Heart left ventricle (tissue), 16 donors: ENCODE results near the gene ELFN2. TPM values are rescaled to one million over a fixed set of nuclear protein-coding genes. Genes with fewer than 3 reads are reported as not detected.

Experiments
- ATAC-seq, 4 donors: fragments of 200-7000 bp; cut with Tn5 transposase; one replicate each; pipeline ENCODE4 v1.9.1; 2020 to 2022; ENCODE audit warnings: moderate library complexity in 4 of 4, mild to moderate bottlenecking in 3 of 4, moderate number of reproducible peaks in 1 of 4
- DNase-seq, 5 donors: peaks; one replicate each; pipeline ENCODE4 v3.0.0-alpha.2; 2020
- H3K27ac ChIP-seq, 12 donors: fragments of 200-600 bp; sonication (generic) in 4 of 12; one replicate each; pipeline versions ENCODE4 v1.5.0 to v1.8.0; 2016 to 2022; ENCODE audit warnings: mild to moderate bottlenecking in 2 of 12
- H3K27me3 ChIP-seq, 9 donors: fragments of 200-600 bp; sonication (generic) in 2 of 9; one replicate each; pipeline versions ENCODE4 v1.5.1 to v1.8.0; 2016 to 2022; ENCODE audit warnings: mild to moderate bottlenecking in 3 of 9
- H3K36me3 ChIP-seq, 9 donors: fragments of 200-600 bp; sonication (generic) in 2 of 9; one replicate each; pipeline versions ENCODE4 v1.5.0 to v1.8.0; 2018 to 2022; ENCODE audit warnings: mild to moderate bottlenecking in 2 of 9
- H3K4me1 ChIP-seq, 12 donors: fragments of 200-600 bp; sonication (generic) in 4 of 12; one replicate each; pipeline versions ENCODE4 v1.5.0 to v1.8.0; 2016 to 2022; ENCODE audit warnings: mild to moderate bottlenecking in 3 of 12
- H3K4me3 ChIP-seq, 12 donors: fragments of 200-600 bp; sonication (generic) in 4 of 12; one replicate each; pipeline versions ENCODE4 v1.5.0 to v1.8.0; 2017 to 2022; ENCODE audit warnings: mild to moderate bottlenecking in 9 of 12, moderate library complexity in 4 of 12
- H3K9me3 ChIP-seq, 12 donors: fragments of 200-600 bp; sonication (generic) in 4 of 12; one replicate each; pipeline versions ENCODE4 v1.5.0 to v1.8.0; 2016 to 2022; ENCODE audit warnings: mild to moderate bottlenecking in 1 of 12
- POLR2A ChIP-seq, 2 donors: fragments of 450-650 bp; IDR thresholded peaks; one replicate each; pipeline ENCODE4 v1.6.1; 2017; ENCODE audit warnings: antibody characterized with exemption in 2 of 2, mild to moderate bottlenecking in 2 of 2, moderate library complexity in 2 of 2
- WGBS, 4 donors: extraction: QIAGEN DNeasy Blood & Tissue Kit in 2 of 4; methylation state at CpG; one replicate each; pipeline versions ENCODE4 v1.1.5 to v1.1.7; 2013 to 2018; 5-methylcytosine and 5-hydroxymethylcytosine counted together
- intact Hi-C, 10 donors: fragments of 100-400 bp; cut with DNase I; formaldehyde crosslinking; loops; one replicate each; pipeline versions ENCODE4 v1.11.1 to v1.14.2; 2022
- polyA plus RNA-seq, 2 donors: library from polyadenylated mRNA; stranded (reverse); fragments of 200-250 nt; gene quantifications; one replicate each; pipeline ENCODE4 v1.2.3, GENCODE V29; 2013
- total RNA-seq, 9 donors: library from RNA; depleted of rRNA in 2 of 9; stranded (reverse); fragments of >200 nt in 2 of 9; fragmentation: NEBNext Ultra II Directional in 3 of 9; extraction: Animal tissue kit (Norgen Biotek cat#: 25700) in 3 of 9; gene quantifications; one replicate each; pipeline versions ENCODE4 v1.1.0 to v1.2.4, GENCODE V29; 2016 to 2023
- TF ChIP-seq, protein P1 (sequence below), 12 donors: fragments of 200-600 bp; sonication (generic) in 4 of 12; IDR thresholded peaks; one replicate each; pipeline versions ENCODE4 v1.5.0 to v1.8.0; 2018 to 2022; ENCODE audit warnings: antibody characterized with exemption in 12 of 12, mild to moderate bottlenecking in 5 of 12
- donor health status: ischemic (EF 13 %, LVEDD 7.1; RV severe dilation, severe dysfunction).
- donor health status: healthy with polysubstance abuse.
- donor health status: DM: no; HTN: yes; CAD: no.
- donor health status: DM: no; HTN: no; CAD: no.
- donor health status: ischemic (EF 25% LVEDD 6.9; RV normal size, moderate dysfunction).
- donor health status: ischemic (EF 25% LVEDD 5.7; RV mildly dilated, moderate dysfunction).
- donor health status: healthy.
- donor health status: DM: yes; HTN: yes; CAD: no.
- donor health status: ischemic (EF 35%, LVEDD 5.7; RV mildly dilated, moderate dysfunction).
- donor health status: nonischemic (EF 11% LVEDD 7.7; RV severe dilation, severe dysfunction).
- donor health status: DM: yes; HTN: yes; CAD: no.
- donor health status: PGD.
- donor health status: ischemic (EF 29% LVEDD 5.4; RV normal size, mild dysfunction).
- donor health status: nonischemic (EF 23%, LVEDD 6.1; RV moderate dilation, normal function).

Gene ELFN2
- total and polyA plus RNA-seq, 11 donors = 0.01 to 0.72 (median 0.05) TPM; not detected in 4

DNA sequence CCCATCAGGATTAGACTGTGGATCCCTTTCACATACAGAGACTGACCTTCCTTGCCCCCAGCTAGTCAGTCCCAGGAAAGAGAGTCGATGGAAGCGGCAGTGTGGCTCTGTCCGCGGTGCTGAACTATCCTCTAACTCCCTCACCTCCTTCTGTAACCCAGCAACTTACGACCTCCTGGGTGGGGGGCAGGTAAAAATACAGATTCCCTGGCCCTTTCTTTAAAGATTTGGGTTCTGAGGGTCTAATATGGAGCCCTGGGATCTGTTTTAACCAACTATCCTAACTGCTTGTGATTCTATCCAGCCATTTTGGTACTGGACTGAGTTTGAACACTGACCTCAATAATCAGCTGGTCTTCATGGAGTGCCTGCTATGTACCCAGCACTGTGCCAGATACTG lies 35.7 kb upstream of the ELFN2 start:
- peaks cover 0 to 37% (median 0%) of the 10 kb centered on the region in 9 donors for H3K27me3 ChIP-seq
- H3K9me3 ChIP-seq = no peaks in the 10 kb centered on the region
- no peaks in the 10 kb centered on the region for H3K4me1 ChIP-seq
- intact Hi-C loops = no loop called here
- TF ChIP-seq, protein P1, sequence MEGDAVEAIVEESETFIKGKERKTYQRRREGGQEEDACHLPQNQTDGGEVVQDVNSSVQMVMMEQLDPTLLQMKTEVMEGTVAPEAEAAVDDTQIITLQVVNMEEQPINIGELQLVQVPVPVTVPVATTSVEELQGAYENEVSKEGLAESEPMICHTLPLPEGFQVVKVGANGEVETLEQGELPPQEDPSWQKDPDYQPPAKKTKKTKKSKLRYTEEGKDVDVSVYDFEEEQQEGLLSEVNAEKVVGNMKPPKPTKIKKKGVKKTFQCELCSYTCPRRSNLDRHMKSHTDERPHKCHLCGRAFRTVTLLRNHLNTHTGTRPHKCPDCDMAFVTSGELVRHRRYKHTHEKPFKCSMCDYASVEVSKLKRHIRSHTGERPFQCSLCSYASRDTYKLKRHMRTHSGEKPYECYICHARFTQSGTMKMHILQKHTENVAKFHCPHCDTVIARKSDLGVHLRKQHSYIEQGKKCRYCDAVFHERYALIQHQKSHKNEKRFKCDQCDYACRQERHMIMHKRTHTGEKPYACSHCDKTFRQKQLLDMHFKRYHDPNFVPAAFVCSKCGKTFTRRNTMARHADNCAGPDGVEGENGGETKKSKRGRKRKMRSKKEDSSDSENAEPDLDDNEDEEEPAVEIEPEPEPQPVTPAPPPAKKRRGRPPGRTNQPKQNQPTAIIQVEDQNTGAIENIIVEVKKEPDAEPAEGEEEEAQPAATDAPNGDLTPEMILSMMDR (IDR thresholded peaks at IDR 0.05) = no peak
- TF ChIP-seq POLR2A (IDR thresholded peaks at IDR 0.05) = no peak
- peak in 1 of 5 donors; percentile 40 for DNase-seq
- 8 to 26% (median 17%) methylated on average over 5 of the region's 5 CpGs for WGBS, 4 donors
- no peak overlapping the region for H3K4me3 ChIP-seq
- peak in 3 of 4 donors; percentile 49 to 70 (median 53) for ATAC-seq
- H3K36me3 ChIP-seq = peaks cover 0 to 11% (median 0%) of the 10 kb centered on the region in 9 donors
- H3K27ac ChIP-seq = no peak overlapping the region

DNA sequence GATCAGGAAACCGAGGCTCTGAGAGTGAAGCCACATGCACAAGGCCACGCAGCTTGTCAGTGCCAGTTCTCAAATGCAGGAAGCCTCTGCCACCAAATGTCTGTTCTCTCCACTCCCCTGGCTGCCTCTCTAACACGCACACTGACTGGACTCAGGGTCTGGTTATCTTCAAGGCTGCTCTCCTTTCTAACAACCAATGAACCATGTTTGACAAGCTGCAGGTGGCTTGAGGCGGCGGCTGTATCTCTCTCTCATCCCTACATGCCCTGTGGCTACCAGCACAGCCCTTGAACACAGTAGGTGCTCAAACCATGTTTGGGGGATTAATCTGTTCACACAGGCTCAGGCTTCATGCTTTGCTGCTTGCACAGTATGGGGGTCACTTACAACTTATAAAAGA lies 35.2 kb upstream of the ELFN2 start:
- peaks cover 0 to 11% (median 0%) of the 10 kb centered on the region in 9 donors for H3K36me3 ChIP-seq
- no peak for ATAC-seq
- no peak for DNase-seq
- no peak overlapping the region for H3K4me3 ChIP-seq
- intact Hi-C loops = no loop called here
- H3K9me3 ChIP-seq = no peaks in the 10 kb centered on the region
- no peaks in the 10 kb centered on the region for H3K4me1 ChIP-seq
- H3K27ac ChIP-seq = no peak overlapping the region
- 58 to 65% (median 60%) methylated on average over 5 of the region's 5 CpGs for WGBS, 4 donors
- H3K27me3 ChIP-seq = peaks cover 0 to 42% (median 3%) of the 10 kb centered on the region in 9 donors
- TF ChIP-seq, protein P1 (IDR thresholded peaks at IDR 0.05) = no peak
- TF ChIP-seq POLR2A (IDR thresholded peaks at IDR 0.05) = no peak

DNA sequence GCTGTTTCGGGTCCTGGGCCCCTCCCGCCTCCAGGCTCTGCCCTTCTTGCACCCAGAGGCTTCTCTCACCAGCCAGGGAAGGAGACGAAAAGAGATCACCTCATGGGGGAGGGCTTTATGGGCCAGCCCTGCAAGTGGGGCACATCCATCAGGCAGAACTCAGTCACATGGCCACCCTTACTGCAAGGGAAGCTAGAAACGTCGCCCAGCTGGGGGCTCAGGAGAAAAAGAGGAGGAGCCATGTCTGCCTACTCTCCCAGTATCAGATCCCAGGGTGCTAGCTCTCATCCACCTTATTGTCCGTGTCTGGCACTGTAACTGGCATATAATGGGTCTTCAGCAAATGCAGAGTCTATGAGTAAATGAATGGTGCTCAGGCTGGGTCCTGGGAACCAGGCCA lies 34.7 kb upstream of the ELFN2 start:
- Histone ChIP-seq H3K27ac (no peak overlapping the region), H3K9me3 (no peaks in the 10 kb centered on the region), H3K4me3 (no peak overlapping the region), H3K27me3 (peaks cover 0 to 46% (median 2%) of the 10 kb centered on the region in 9 donors), H3K4me1 (no peaks in the 10 kb centered on the region), H3K36me3 (peaks cover 0 to 10% (median 0%) of the 10 kb centered on the region in 9 donors)
- WGBS, 4 donors = 43 to 54% (median 49%) methylated on average over 6 of the region's 6 CpGs
- no peak for ATAC-seq
- DNase-seq = no peak
- intact Hi-C loops = no loop called here
- no peak for TF ChIP-seq POLR2A (IDR thresholded peaks at IDR 0.05)
- TF ChIP-seq, protein P1 (IDR thresholded peaks at IDR 0.05) = no peak

DNA sequence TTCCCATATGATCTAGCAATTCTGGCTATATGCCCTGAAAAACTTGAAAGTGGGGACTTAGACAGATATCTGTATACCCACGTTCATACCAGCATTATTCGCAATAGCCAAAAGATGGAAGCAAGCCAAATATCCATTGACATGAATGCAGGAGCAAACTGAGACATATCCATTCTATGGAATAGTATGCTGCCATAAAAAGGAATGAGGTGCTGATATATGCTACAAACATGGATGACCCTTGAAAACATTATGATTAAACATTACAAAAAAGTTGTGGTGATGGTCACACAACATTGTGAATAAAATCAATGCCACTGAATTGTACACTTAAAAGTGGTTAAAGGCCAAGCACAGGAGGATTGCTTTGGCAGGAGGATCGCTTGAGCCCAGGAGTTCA lies 33.4 kb upstream of the ELFN2 start:
- Histone ChIP-seq H3K9me3 (no peaks in the 10 kb centered on the region), H3K27ac (no peak overlapping the region), H3K36me3 (no peaks in the 10 kb centered on the region), H3K27me3 (peaks cover 0 to 48% (median 6%) of the 10 kb centered on the region in 9 donors), H3K4me1 (no peaks in the 10 kb centered on the region), H3K4me3 (no peak overlapping the region)
- no peak for TF ChIP-seq POLR2A (IDR thresholded peaks at IDR 0.05)
- TF ChIP-seq, protein P1 (IDR thresholded peaks at IDR 0.05) = no peak
- WGBS, 4 donors = 84 to 86% (median 85%) methylated on average over 3 of the region's 3 CpGs
- ATAC-seq (no peak), DNase-seq (no peak)
- intact Hi-C loops = no loop called here
